ENCODE data around the gene KCNQ4. TPM values are rescaled to one million over a fixed set of nuclear protein-coding genes. Genes with fewer than 3 reads are reported as not detected.

Gene KCNQ4
- polyA plus RNA-seq, 2 of the 4 experiments (the other 2 are of a cell fraction), result 0.08 to 0.17 TPM

DNA sequence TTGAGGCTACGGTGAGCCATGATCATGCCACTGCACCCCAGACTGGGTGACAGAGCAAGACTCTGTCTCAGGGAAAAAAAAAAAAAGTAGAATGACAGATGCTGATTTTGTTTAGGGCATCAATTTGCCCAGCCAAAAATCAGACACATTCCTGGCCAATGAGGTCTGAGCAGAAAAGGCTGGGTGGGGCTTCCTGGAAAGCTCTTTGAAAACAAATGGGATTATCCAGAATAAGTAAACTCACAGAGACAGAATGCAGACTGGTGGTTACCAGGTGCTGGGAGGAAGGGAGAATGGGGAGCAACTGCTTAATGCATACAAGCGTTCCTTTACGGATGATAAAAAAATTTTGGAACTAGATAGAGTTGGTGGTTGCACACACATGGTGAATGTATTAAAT lies 88.7 kb downstream of the KCNQ4 start:
- ChIA-PET POLR2A (no interaction called here), CTCF (interaction anchor here (1.2 to 22.4 kb wide), 2 partner anchors 10 to 73 kb away, joined by 5 to 602 read pairs; partner anchors contain the start of gene CITED4)
- TF ChIP-seq RARB (CRISPR knock-in tag; IDR thresholded peaks at IDR 0.05) (no peak), BHLHE40 (IDR thresholded peaks at IDR 0.05; ENCODE audit: low read depth, low read length) (no peak), KDM1A (IDR thresholded peaks at IDR 0.05; ENCODE audit: low read depth) (no peak), HDAC2 (IDR thresholded peaks at IDR 0.05) (no peak), CHD2 (IDR thresholded peaks at IDR 0.05; ENCODE audit: low read length, partially characterized antibody) (no peak), CBX8 (IDR thresholded peaks at IDR 0.05) (no peak), RFX5 (IDR thresholded peaks at IDR 0.05) (no peak), RAD21 (conservative IDR thresholded peaks at IDR 0.05 in 1 of 2, IDR thresholded peaks at IDR 0.05 in 1 of 2) (no peak), RNF2 (IDR thresholded peaks at IDR 0.05; ENCODE audit: borderline replicate concordance, low read depth) (no peak)
- TF ChIP-seq, protein P1, sequence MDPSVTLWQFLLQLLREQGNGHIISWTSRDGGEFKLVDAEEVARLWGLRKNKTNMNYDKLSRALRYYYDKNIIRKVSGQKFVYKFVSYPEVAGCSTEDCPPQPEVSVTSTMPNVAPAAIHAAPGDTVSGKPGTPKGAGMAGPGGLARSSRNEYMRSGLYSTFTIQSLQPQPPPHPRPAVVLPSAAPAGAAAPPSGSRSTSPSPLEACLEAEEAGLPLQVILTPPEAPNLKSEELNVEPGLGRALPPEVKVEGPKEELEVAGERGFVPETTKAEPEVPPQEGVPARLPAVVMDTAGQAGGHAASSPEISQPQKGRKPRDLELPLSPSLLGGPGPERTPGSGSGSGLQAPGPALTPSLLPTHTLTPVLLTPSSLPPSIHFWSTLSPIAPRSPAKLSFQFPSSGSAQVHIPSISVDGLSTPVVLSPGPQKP (IDR thresholded peaks at IDR 0.05; ENCODE audit: low read depth, low read length), result no peak
- TF ChIP-seq, protein P2, sequence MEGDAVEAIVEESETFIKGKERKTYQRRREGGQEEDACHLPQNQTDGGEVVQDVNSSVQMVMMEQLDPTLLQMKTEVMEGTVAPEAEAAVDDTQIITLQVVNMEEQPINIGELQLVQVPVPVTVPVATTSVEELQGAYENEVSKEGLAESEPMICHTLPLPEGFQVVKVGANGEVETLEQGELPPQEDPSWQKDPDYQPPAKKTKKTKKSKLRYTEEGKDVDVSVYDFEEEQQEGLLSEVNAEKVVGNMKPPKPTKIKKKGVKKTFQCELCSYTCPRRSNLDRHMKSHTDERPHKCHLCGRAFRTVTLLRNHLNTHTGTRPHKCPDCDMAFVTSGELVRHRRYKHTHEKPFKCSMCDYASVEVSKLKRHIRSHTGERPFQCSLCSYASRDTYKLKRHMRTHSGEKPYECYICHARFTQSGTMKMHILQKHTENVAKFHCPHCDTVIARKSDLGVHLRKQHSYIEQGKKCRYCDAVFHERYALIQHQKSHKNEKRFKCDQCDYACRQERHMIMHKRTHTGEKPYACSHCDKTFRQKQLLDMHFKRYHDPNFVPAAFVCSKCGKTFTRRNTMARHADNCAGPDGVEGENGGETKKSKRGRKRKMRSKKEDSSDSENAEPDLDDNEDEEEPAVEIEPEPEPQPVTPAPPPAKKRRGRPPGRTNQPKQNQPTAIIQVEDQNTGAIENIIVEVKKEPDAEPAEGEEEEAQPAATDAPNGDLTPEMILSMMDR (IDR thresholded peaks at IDR 0.05), result no peak
- TF ChIP-seq, protein P3, sequence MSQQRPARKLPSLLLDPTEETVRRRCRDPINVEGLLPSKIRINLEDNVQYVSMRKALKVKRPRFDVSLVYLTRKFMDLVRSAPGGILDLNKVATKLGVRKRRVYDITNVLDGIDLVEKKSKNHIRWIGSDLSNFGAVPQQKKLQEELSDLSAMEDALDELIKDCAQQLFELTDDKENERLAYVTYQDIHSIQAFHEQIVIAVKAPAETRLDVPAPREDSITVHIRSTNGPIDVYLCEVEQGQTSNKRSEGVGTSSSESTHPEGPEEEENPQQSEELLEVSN (IDR thresholded peaks at IDR 0.05; ENCODE audit: borderline replicate concordance, low read depth), result no peak
- Histone ChIP-seq H3K27ac (peak overlapping the region; percentile 86 to 95; a peak in 5 of 6 replicates), H3K4me1 (peaks cover 51% of the 10 kb centered on the region), H3K9me3 (peaks cover 19% of the 10 kb centered on the region; the same call in 2 of the 3 replicates), H3K4me2 (no peak overlapping the region), H3K4me3 (no peak overlapping the region)
- ATAC-seq, result no peak
- 94% methylated on average over 3 of the region's 3 CpGs for WGBS (ENCODE audit: missing lambda C conversion rate)
- no peak for FAIRE-seq
- no peak for DNase-seq (ENCODE audit: low read depth in 1 of 2, low spot score in 1 of 2)

DNA sequence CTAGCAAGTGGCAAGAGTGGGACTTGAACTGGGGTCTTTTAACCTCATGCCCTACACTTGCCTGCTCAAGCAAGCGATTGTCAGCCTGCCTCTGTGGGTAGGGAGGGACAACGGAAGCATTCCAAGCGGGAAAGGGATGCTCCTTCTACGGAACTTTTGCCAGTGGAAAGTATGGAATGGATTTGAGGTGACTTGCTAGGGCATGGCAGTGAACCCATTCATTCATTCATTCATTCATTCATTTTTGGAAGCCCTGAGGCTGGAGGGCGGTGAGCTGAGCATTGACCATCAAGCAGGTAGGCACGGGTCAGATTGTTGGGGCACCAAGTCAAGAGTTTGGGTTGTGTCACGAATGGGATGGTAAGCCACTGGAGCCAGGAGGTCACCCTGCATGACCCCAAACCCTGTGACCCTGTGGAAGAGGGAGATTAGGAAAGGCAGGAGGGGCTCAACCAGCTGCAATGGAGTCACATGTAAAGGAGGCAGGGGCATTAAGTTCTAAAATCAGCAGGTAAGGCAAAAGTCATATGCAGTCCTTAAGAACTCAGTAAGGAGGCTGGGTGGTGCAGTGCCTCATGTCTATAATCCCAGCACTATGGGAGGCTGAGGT lies 90.4 kb downstream of the KCNQ4 start:
- ChIA-PET POLR2A (interaction anchor here (0.7 kb wide), 1 partner anchor 10 kb away, joined by 6 read pairs; no protein-coding TSS in a partner anchor), CTCF (interaction anchor here (1.1 to 22.4 kb wide), 2 partner anchors 21 to 71 kb away, joined by 4 to 602 read pairs; no protein-coding TSS in a partner anchor)
- peaks cover 19% of the 10 kb centered on the region; the same call in 2 of the 3 replicates for H3K9me3 ChIP-seq
- no peak overlapping the region for H3K4me2 ChIP-seq
- ATAC-seq, result no peak
- TF ChIP-seq, protein P4, sequence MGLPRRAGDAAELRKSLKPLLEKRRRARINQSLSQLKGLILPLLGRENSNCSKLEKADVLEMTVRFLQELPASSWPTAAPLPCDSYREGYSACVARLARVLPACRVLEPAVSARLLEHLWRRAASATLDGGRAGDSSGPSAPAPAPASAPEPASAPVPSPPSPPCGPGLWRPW (IDR thresholded peaks at IDR 0.05), result no peak
- TF ChIP-seq HOXB13 (CRISPR knock-in tag; IDR thresholded peaks at IDR 0.05; ENCODE audit: low read depth), result no peak
- no peak for TF ChIP-seq RCOR1 (IDR thresholded peaks at IDR 0.05; ENCODE audit: low read depth, low read length)
- TF ChIP-seq HDAC2 (IDR thresholded peaks at IDR 0.05), result no peak
- no peak for TF ChIP-seq KDM1A (IDR thresholded peaks at IDR 0.05; ENCODE audit: low read depth)
- no peak for TF ChIP-seq JUN (IDR thresholded peaks at IDR 0.05)
- TF ChIP-seq, protein P3 (IDR thresholded peaks at IDR 0.05; ENCODE audit: borderline replicate concordance, low read depth), result no peak
- no peak for TF ChIP-seq GATA3 (IDR thresholded peaks at IDR 0.05; ENCODE audit: borderline replicate concordance)
- no peak for TF ChIP-seq HOXB5 (CRISPR knock-in tag; IDR thresholded peaks at IDR 0.05)
- TF ChIP-seq PHF8 (IDR thresholded peaks at IDR 0.05; ENCODE audit: borderline replicate concordance, low read depth), result no peak
- TF ChIP-seq, protein P1 (IDR thresholded peaks at IDR 0.05; ENCODE audit: low read depth, low read length), result no peak
- TF ChIP-seq RFX5 (IDR thresholded peaks at IDR 0.05), result no peak
- no peak for TF ChIP-seq MYC (IDR thresholded peaks at IDR 0.05; ENCODE audit: borderline replicate concordance, low read length)
- TF ChIP-seq, protein P5, sequence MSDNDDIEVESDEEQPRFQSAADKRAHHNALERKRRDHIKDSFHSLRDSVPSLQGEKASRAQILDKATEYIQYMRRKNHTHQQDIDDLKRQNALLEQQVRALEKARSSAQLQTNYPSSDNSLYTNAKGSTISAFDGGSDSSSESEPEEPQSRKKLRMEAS (IDR thresholded peaks at IDR 0.05), result no peak
- no peak for TF ChIP-seq KDM5A (IDR thresholded peaks at IDR 0.05)
- no peak for TF ChIP-seq NR3C1 (IDR thresholded peaks at IDR 0.05)
- TF ChIP-seq NPAS2 (CRISPR knock-in tag; IDR thresholded peaks at IDR 0.05; ENCODE audit: borderline replicate concordance), result no peak
- TF ChIP-seq, protein P2 (IDR thresholded peaks at IDR 0.05), result no peak
- DNase-seq (ENCODE audit: low read depth in 1 of 2, low spot score in 1 of 2), result no peak
- peaks cover 49% of the 10 kb centered on the region for H3K4me1 ChIP-seq
- 94% methylated on average over 7 of the region's 7 CpGs for WGBS (ENCODE audit: missing lambda C conversion rate)
- no peak for FAIRE-seq
- H3K4me3 ChIP-seq, result no peak overlapping the region
- H3K27ac ChIP-seq, result peak overlapping the region; percentile 86 to 95
